ENCODE measurements around the gene PTPRE.

DNA sequence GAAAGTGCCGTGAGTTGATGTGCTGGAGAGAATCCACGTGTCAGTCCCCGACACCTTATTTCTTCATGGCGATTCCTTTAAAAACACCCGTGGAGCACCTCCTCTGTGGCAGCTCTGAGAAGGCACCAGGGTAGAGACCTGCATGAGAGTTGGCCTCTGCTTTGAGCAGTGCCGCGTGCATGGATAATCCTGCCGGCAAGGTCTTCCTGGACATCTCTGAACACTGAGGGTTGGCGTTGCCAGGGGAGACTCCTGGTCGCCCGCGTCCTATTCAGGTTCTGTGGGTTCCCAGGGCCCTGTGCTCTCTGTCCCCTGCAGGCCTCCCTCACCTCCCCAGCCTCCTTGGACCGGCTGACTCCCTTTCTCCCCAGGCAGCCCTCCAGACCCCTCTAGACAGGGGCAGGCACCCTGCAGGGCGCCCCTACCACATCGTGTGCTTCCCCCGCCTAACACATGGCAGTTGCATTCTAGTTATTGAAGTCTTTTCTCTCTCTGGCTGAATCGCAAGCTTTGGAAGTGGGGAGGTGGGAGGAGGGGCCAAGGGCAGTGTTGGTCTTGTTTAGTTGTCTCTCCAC lies 123.7 kb downstream of the PTPRE start:
- no peak for TF ChIP-seq TAF1 (IDR thresholded peaks at IDR 0.05; ENCODE audit: borderline replicate concordance, low read depth, low read length)
- TF ChIP-seq POLR2A (IDR thresholded peaks at IDR 0.05; ENCODE audit: low read depth, low read length), result no peak
- no peak for TF ChIP-seq POLR2AphosphoS5 (IDR thresholded peaks at IDR 0.05; ENCODE audit: low read depth, low read length)
